GM12878 (cell line): ENCODE measurements around the gene ATP13A1. TPM values are rescaled to one million over a fixed set of nuclear protein-coding genes. Genes with fewer than 3 reads are reported as not detected.
A peak's percentile ranks its signal among the peaks of the same experiment; 100 is the strongest.

ENCODE experiments used
- BHLHE40 ChIP-seq, 2 experiments: fragments of 450-650 bp in 1 of 2; IDR thresholded peaks; 2 replicates each; pipeline ENCODE4 v1.6.1; 2011 to 2017; ENCODE audit warnings: low read depth in 2 of 2, borderline replicate concordance in 1 of 2, improper control_type of control experiment in 1 of 2, low read length in 1 of 2, mild to moderate bottlenecking in 1 of 2
- BMI1 ChIP-seq: fragments of 450-650 bp; IDR thresholded peaks from 2 replicates; pipeline ENCODE4 v1.6.1; 2016; ENCODE audit warnings: mild to moderate bottlenecking, moderate library complexity, borderline replicate concordance
- CBFB ChIP-seq: IDR thresholded peaks from 2 replicates; pipeline ENCODE4 v1.6.1; 2016; ENCODE audit warnings: antibody characterized with exemption, low read depth
- EZH2 ChIP-seq: IDR thresholded peaks from 2 replicates; pipeline ENCODE4 v1.6.1; 2012; ENCODE audit warnings: low read depth, mild to moderate bottlenecking, control low read depth, inconsistent platforms, low read length, borderline replicate concordance; ENCODE audit not compliant: control insufficient read depth
- HDAC2 ChIP-seq: fragments of 200-600 bp; sonication (generic); IDR thresholded peaks from 2 replicates; pipeline ENCODE4 v1.6.1; 2017
- HDGF ChIP-seq: fragments of 450-650 bp; IDR thresholded peaks from 2 replicates; pipeline ENCODE4 v1.6.1; 2016; ENCODE audit warnings: antibody characterized with exemption
- IKZF1 ChIP-seq: fragments of 450-650 bp; conservative IDR thresholded peaks from 2 replicates; pipeline ENCODE4 v1.6.1; 2017; ENCODE audit warnings: antibody characterized with exemption, mild to moderate bottlenecking
- JUND ChIP-seq: IDR thresholded peaks from 2 replicates; pipeline ENCODE4 v1.6.1; 2012; ENCODE audit warnings: low read depth, mild to moderate bottlenecking, low read length, improper control_type of control experiment, moderate library complexity
- NRF1 ChIP-seq: conservative IDR thresholded peaks from 2 replicates; pipeline ENCODE4 v1.6.1; 2011; ENCODE audit warnings: mild to moderate bottlenecking, low read depth, low read length, improper control_type of control experiment
- POLR2A ChIP-seq: IDR thresholded peaks from 2 replicates; pipeline ENCODE4 v1.6.1; 2011; ENCODE audit warnings: low read depth, mild to moderate bottlenecking, low read length
- POLR2AphosphoS2 ChIP-seq: IDR thresholded peaks from 2 replicates; pipeline ENCODE4 v1.6.1; 2011; ENCODE audit warnings: low read depth, mild to moderate bottlenecking, low read length, improper control_type of control experiment, moderate library complexity
- POU2F2 ChIP-seq: IDR thresholded peaks from 3 replicates; pipeline ENCODE4 v1.6.1; 2011; ENCODE audit warnings: low read depth, mild to moderate bottlenecking, low read length, borderline replicate concordance
- RB1 ChIP-seq: fragments of 450-650 bp; formaldehyde crosslinking; IDR thresholded peaks from 2 replicates; pipeline ENCODE4 v1.6.1; 2017; ENCODE audit warnings: mild to moderate bottlenecking, borderline replicate concordance
- RCOR1 ChIP-seq: conservative IDR thresholded peaks from 2 replicates; pipeline ENCODE4 v1.6.1; 2012; ENCODE audit warnings: low read depth, low read length, improper control_type of control experiment
- SIX5 ChIP-seq: IDR thresholded peaks from 2 replicates; pipeline ENCODE4 v1.6.1; 2011; ENCODE audit warnings: mild to moderate bottlenecking, low read depth, low read length, moderate library complexity; ENCODE audit not compliant: severe bottlenecking
- SMC3 ChIP-seq: IDR thresholded peaks from 2 replicates; pipeline ENCODE4 v1.6.1; 2011; ENCODE audit warnings: low read length, improper control_type of control experiment, borderline replicate concordance
- STAT3 ChIP-seq: IDR thresholded peaks from 2 replicates; pipeline ENCODE4 v1.6.1; 2011; ENCODE audit warnings: low read depth, low read length, improper control_type of control experiment
- SUPT20H ChIP-seq: IDR thresholded peaks from 2 replicates; pipeline ENCODE4 v1.6.1; 2011; ENCODE audit warnings: low read depth, mild to moderate bottlenecking, low read length, moderate library complexity, borderline replicate concordance; ENCODE audit not compliant: control insufficient read depth
- ZBED1 ChIP-seq: IDR thresholded peaks from 2 replicates; pipeline ENCODE4 v1.6.1; 2016; ENCODE audit warnings: borderline replicate concordance
- ZNF622 ChIP-seq: fragments of 450-650 bp; IDR thresholded peaks from 2 replicates; pipeline ENCODE4 v1.6.1; 2017; ENCODE audit warnings: mild to moderate bottlenecking, inconsistent platforms
- polyA plus RNA-seq, 11 experiments: library from polyadenylated mRNA; depleted of rRNA in 4 of 11; unstranded in 6 of 11; stranded (reverse) in 5 of 11; fragments of >200 nt; fragmentation: Nextera tagmentation in 4 of 11; fragmentation: Illumina TruSeq in 1 of 11; extraction: Ambion mirVana in 4 of 11; extraction: Trizol in 1 of 11; gene quantifications; 1 replicate in 1 of 11; 2 replicates in 10 of 11; pipeline versions ENCODE4 v1.2.1 to v1.2.3, GENCODE V29; 2011 to 2016; ENCODE audit warnings: inconsistent platforms in 2 of 11, missing spikeins in 2 of 11, low read depth in 1 of 11
- total RNA-seq, 4 experiments: library from RNA; depleted of rRNA in 3 of 4; stranded (reverse); fragments of >200 nt in 3 of 4; fragmentation: Illumina TruSeq in 1 of 4; extraction: Trizol in 1 of 4; gene quantifications; 2 replicates each; pipeline versions ENCODE4 v1.2.1 to v1.2.3, GENCODE V29; 2013 to 2021
- TF ChIP-seq, protein P1 (sequence below): IDR thresholded peaks from 2 replicates; pipeline ENCODE4 v1.6.1; 2011; ENCODE audit warnings: low read depth, mild to moderate bottlenecking, low read length, moderate library complexity, borderline replicate concordance; ENCODE audit errors: extremely low read depth
- TF ChIP-seq, protein P2 (sequence below): IDR thresholded peaks from 2 replicates; pipeline ENCODE4 v1.6.1; 2012; ENCODE audit warnings: low read depth, low read length, improper control_type of control experiment
- TF ChIP-seq, protein P3 (sequence below): fragments of 450-650 bp; IDR thresholded peaks from 2 replicates; pipeline ENCODE4 v1.6.1; 2017; ENCODE audit warnings: borderline replicate concordance
- TF ChIP-seq, protein P4 (sequence below): fragments of 450-650 bp; IDR thresholded peaks from 2 replicates; pipeline ENCODE4 v1.6.1; 2018; ENCODE audit warnings: mild to moderate bottlenecking, low read depth, moderate library complexity; ENCODE audit not compliant: partially characterized antibody
- TF ChIP-seq, protein P5 (sequence below): IDR thresholded peaks from 2 replicates; pipeline ENCODE4 v1.6.1; 2012; ENCODE audit warnings: low read length, inconsistent platforms

The ATP13A1 gene
- total and polyA plus RNA-seq, 10 of the 15 experiments (the other 5 are each of a cell fraction or from before 2014, with no cell fraction given), result 0.37 to 91.0 (median 29.8) TPM

DNA sequence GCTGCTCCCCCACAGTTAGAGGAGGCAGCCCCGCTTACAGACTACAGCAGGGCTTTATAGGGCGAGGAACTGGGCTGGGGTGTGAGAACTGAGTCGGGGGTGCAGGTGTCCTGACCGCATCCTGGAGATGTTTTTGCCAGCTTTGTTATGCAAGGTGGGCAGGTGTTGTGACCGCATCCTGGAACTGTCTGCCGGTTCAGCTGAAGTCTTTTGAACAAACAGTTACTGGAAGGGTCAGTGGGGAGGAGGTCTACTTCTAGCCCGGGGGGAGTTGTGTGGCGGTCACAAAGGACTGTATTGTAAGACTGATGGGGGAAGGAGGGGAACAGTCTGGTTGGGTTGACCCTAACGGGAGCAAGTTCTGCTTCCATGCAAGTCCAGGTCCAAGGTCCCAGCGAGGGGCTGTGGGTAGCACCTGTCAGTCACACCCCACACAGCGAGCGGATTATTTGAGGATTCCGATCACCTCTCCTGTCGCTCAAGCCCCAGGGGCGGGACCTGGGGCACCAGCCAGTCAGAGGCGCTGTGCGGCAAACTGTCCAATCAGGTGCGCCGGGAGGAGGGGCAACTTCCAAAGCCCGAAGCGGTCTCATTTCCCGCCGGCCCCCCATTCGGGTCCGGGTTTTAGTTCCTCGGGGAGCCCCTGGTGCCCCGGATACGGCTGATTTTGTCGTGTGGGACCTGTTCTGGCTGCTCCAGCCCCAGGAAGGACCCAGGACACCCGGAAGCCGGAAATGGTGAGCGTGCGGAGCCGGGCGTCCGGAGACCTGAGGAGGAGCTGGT is 4.9 kb upstream of the ATP13A1 start, which contains the start of gene ZNF101 (continued):
- TF ChIP-seq, protein P1, sequence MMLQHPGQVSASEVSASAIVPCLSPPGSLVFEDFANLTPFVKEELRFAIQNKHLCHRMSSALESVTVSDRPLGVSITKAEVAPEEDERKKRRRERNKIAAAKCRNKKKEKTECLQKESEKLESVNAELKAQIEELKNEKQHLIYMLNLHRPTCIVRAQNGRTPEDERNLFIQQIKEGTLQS, result no peak
- TF ChIP-seq IKZF1 (peak; percentile 76), JUND (peak; percentile 73; the same call in 1 of the 2 replicates), POLR2AphosphoS2 (no peak), POU2F2 (peak; percentile 48; the same call in 1 of the 3 replicates), BMI1 (no peak), HDGF (no peak), SUPT20H (no peak), NRF1 (no peak), SMC3 (no peak), STAT3 (no peak), EZH2 (no peak), RB1 (peak; percentile 79; the same call in 1 of the 2 replicates), BHLHE40 (IDR thresholded peaks at IDR 0.05; ENCODE audit: borderline replicate concordance in 1 of 2, low read depth in 2 of 2, low read length in 1 of 2) (peak in 1 of 2 experiments; percentile 70; a peak in 2 of 4 replicates), RCOR1 (no peak), POLR2A (peak; percentile 87), HDAC2 (no peak), ZNF622 (no peak), ZBED1 (no peak; the same call in 1 of the 2 replicates), CBFB (peak; percentile 30; the same call in 1 of the 2 replicates), SIX5 (peak; percentile 26)
- TF ChIP-seq, protein P2, sequence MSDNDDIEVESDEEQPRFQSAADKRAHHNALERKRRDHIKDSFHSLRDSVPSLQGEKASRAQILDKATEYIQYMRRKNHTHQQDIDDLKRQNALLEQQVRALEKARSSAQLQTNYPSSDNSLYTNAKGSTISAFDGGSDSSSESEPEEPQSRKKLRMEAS, result no peak
- TF ChIP-seq, protein P3, sequence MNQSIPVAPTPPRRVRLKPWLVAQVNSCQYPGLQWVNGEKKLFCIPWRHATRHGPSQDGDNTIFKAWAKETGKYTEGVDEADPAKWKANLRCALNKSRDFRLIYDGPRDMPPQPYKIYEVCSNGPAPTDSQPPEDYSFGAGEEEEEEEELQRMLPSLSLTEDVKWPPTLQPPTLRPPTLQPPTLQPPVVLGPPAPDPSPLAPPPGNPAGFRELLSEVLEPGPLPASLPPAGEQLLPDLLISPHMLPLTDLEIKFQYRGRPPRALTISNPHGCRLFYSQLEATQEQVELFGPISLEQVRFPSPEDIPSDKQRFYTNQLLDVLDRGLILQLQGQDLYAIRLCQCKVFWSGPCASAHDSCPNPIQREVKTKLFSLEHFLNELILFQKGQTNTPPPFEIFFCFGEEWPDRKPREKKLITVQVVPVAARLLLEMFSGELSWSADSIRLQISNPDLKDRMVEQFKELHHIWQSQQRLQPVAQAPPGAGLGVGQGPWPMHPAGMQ, result no peak
- TF ChIP-seq, protein P4, sequence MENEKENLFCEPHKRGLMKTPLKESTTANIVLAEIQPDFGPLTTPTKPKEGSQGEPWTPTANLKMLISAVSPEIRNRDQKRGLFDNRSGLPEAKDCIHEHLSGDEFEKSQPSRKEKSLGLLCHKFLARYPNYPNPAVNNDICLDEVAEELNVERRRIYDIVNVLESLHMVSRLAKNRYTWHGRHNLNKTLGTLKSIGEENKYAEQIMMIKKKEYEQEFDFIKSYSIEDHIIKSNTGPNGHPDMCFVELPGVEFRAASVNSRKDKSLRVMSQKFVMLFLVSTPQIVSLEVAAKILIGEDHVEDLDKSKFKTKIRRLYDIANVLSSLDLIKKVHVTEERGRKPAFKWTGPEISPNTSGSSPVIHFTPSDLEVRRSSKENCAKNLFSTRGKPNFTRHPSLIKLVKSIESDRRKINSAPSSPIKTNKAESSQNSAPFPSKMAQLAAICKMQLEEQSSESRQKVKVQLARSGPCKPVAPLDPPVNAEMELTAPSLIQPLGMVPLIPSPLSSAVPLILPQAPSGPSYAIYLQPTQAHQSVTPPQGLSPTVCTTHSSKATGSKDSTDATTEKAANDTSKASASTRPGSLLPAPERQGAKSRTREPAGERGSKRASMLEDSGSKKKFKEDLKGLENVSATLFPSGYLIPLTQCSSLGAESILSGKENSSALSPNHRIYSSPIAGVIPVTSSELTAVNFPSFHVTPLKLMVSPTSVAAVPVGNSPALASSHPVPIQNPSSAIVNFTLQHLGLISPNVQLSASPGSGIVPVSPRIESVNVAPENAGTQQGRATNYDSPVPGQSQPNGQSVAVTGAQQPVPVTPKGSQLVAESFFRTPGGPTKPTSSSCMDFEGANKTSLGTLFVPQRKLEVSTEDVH, result peak; percentile 60
- TF ChIP-seq, protein P5, sequence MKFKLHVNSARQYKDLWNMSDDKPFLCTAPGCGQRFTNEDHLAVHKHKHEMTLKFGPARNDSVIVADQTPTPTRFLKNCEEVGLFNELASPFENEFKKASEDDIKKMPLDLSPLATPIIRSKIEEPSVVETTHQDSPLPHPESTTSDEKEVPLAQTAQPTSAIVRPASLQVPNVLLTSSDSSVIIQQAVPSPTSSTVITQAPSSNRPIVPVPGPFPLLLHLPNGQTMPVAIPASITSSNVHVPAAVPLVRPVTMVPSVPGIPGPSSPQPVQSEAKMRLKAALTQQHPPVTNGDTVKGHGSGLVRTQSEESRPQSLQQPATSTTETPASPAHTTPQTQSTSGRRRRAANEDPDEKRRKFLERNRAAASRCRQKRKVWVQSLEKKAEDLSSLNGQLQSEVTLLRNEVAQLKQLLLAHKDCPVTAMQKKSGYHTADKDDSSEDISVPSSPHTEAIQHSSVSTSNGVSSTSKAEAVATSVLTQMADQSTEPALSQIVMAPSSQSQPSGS, result no peak
